GM15510 (cell line): ENCODE data around the gene RPP25.

Experiments
- POLR2A ChIP-seq: IDR thresholded peaks from 3 replicates; pipeline ENCODE4 v1.6.1; 2011; ENCODE audit warnings: borderline replicate concordance; ENCODE audit not compliant: insufficient read length; ENCODE audit errors: extremely low read depth

The RPP25 gene

GRCh38 chr15:74982183-74982582 lies 25.6 kb upstream of the RPP25 start:
- no peak for TF ChIP-seq POLR2A

- TF ChIP-seq POLR2A, result no peak
Observed at GRCh38 chr15:74978503-74978902, 21.9 kb upstream of the RPP25 start.

DNA sequence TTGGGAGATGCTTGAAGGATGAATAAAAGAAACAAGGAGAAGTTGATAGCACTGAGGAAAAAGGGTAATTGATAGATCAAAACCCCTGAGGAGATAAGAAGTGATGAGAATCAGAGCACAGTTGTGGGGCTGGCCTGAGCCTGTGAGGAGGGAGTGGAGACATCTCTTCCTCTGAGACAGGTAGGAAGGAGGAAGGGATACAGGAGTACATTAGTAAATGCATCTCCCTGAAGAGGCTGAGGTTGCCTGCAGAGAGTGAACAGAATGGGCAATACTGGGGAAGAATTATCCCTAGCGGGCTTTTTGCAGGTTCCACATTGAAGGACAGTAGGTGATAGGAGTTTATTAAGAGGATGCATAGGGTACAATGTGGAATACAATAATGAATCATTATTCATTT lies 21.5 kb upstream of the RPP25 start:
- no peak for TF ChIP-seq POLR2A

DNA sequence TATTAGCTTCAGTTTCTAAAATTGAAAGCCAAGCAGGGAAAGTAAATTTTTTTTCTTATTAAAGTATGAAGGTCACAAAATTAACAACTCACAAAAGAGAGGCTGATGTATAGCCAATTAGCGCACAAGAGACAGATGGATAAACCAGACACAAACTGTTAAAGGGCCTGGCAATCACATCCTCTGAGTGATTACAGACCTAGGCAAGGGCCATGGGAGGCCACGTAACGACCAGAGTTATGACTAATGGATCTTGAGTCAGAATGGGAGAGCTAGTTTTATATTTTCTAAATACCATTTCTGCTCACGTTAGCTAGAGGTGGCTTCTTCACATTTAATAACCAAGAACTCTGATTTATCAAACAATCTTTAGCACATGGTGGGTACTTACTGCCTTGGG lies 21.0 kb upstream of the RPP25 start:
- TF ChIP-seq POLR2A, result no peak

GRCh38 chr15:74976159-74976558 lies 19.6 kb upstream of the RPP25 start:
- no peak for TF ChIP-seq POLR2A

DNA sequence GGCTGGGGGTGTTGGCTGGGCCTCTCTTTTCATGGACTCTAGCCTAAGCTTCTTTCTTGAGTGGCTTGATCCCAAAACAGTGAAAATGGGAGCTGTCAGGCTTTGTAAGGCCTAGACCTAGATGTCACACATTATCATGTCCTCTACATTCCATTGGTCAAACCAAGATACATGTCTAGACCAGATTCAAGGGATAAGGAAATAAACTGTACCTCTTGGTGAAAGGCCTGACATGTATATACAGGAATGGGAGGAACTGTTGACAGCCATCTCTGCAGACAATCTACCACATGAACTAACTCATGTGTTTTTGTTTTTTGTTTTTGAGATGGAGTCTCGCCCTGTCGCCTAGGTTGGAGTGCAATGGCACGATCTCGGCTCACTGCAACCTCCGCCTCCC lies 11.1 kb upstream of the RPP25 start:
- no peak for TF ChIP-seq POLR2A

DNA sequence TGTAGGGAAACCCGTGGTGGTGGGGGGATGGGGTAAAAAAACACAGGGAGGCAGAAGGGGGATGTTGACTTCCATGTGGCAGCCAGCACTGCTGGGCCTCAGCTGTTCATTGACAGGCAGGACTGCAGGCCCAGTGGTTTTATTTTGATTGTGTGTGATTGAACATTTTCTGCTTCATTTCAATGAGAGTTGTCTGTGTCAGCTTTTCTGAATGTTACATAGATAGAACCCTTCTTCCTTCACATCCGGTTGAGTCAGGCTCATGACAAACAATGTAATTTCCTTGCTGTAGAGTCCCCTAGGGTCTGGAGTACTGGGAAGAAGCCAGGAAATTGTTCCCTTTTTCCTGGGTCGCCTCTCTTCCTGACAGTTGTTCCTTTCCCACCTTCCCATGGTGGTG lies 8.2 kb upstream of the RPP25 start:
- TF ChIP-seq POLR2A, result no peak

DNA sequence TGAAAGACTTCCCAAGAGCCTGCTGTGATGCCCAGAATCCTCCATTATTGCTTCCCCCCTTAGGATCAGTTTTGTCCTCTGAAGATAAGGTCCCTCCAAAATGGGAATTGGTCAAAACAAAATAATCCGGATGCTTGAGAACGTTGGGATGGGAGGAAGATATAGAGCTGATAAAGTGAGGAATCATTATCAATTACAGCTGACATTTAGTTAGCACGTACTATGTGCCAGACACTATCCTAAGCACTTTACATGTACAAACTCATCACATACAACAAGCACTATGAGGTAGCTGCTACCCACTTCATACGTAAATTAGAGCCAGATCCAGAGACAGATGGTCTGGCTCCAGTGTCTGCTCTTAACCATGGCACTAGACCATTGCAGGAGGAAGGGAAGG lies 6.6 kb upstream of the RPP25 start:
- no peak for TF ChIP-seq POLR2A

DNA sequence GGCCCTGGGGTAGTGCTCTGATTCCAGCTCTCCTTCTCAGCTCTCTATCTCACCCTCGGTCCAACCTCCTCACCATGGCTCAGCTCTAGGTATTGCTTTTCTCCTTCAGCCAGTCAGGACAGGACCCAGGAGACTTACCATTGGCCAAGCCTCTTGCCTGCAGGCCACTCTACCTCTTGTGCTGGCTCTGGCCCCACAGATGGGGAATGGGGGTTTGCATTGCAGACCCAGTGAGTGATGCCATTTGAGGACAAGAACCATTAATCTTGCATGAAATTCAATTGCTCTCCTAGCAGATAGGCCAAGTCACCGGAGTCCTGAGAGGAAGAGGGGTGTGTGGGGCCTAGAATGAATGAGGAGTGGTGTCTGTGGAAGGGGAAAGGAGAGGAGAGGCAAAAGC lies 6.1 kb upstream of the RPP25 start:
- no peak for TF ChIP-seq POLR2A

- TF ChIP-seq POLR2A, result no peak
Observed at GRCh38 chr15:74962219-74962618, 5.6 kb upstream of the RPP25 start.

DNA sequence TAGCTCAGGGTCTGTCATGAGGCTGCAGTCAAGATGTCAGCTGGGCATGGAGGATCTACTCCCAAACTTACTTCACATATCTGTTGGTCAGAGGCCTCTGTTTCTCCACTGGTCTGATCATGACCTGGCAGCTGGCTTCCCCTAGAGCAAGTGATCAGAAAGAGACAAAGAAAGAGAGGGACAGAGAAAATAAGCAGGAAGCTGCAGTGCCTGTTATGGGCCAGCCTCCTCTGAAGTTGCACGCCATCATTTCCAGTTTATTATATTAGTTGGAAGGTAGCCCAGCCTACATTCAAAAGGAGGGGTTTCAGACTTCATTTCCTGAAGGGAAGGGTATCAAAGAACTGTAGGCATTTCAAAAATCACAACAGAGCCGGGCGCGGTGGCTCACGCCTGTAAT lies 5.0 kb upstream of the RPP25 start:
- TF ChIP-seq POLR2A, result no peak

DNA sequence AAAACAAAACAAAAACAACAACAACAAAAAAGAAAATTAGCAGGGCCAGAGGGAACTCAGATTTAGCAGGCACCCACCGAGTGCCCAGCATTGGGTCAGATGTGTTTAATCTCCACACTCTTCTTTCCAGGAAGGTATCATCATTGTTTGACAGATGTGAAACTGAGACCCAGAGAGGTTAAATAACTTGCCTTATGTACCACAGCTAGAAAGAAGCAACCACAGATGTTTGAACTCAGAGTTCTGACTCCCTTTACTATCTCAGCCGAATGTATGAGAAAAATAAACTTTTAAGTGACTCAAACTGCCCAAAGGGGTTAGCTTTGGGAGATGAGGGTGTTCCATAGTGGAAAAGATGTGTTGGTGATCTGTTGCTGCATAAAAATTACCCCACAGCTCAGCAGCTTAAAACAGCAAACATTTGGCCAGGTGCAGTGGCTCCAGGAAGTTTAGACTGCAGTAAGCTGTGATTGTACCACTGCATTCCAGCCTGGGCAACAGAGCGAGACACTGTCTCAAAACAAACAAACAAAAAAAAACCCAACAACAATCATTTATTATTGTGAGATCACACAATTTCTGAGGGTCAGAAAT lies 4.5 kb upstream of the RPP25 start:
- no peak for TF ChIP-seq POLR2A

DNA sequence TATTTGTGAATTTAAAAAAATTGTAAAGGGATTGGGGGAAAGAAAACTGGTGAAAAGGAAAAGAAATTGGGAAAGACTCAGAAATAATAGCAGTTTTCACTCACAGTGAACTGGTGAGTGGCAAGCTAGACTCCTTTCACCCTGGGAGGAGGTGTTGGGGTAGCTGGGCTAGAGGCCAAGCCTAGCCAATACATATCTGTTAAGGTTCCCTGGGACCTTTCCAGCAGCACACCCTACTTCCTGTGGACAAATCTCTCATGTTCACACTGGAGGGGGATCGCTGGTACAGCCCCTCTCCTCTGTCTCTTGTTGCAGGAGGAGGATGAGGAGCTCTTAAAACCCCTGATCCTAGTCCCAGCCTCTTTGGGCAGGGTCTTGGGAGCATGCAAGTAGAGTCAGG lies 3.7 kb upstream of the RPP25 start:
- TF ChIP-seq POLR2A, result no peak

DNA sequence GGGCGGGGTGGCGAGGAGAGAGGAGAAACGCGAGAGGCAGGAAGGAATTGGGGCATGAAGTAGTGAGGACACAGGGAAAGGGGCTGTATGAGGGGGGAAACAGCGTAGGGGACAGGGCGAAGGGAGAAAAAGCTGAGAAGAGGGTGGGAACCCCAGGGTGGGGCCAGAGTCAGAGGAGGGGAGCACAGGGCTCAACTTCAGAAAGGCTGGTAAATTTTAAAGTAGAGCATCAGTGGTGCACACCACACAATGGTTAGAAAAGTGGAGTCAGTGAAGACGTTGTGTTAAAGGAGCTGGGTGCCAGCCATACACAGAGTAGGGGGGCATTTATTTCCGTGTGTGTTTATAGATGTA lies 3.0 kb upstream of the RPP25 start:
- no peak for TF ChIP-seq POLR2A

- TF ChIP-seq POLR2A, result no peak
Observed at GRCh38 chr15:74958908-74959585, 2.5 kb upstream of the RPP25 start.

DNA sequence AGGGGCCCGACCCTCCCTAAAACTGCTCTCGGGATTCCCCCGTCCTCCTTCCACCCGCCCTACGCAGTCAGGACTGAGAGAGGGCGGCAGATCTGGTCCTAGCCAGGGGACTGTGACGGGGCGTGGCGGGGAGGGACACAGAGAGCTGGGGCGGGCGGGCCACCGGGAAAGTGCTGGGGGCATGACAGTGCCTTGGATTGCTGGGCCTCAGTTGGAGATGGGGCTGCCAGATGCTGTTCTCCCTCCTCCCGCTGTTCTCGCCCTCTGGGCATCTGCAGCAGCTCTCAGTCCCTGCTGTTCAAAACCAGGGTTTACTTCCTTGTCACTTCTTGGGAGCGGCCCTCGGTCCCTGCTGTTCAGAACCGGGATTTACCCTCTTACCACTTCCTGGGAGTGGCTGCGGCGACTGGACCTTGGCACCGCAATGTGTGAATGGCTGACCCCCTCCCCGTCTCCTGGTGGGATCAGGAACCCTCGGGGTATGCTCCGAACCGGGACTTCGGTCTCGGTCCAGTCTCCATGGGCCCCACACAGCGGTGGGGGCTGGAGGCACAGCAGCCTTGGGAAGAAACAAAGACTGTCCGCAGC lies 1.8 kb upstream of the RPP25 start:
- TF ChIP-seq POLR2A, result no peak
